ENCODE measurements around the gene CFAP300.

DNA sequence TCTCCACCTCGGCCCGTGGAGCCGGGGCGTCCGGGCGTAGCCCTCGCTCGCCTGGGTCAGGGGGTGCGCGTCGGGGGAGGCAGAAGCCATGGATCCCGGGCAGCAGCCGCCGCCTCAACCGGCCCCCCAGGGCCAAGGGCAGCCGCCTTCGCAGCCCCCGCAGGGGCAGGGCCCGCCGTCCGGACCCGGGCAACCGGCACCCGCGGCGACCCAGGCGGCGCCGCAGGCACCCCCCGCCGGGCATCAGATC lies 63.4 kb downstream of the CFAP300 start:
- TF ChIP-seq, protein P1, sequence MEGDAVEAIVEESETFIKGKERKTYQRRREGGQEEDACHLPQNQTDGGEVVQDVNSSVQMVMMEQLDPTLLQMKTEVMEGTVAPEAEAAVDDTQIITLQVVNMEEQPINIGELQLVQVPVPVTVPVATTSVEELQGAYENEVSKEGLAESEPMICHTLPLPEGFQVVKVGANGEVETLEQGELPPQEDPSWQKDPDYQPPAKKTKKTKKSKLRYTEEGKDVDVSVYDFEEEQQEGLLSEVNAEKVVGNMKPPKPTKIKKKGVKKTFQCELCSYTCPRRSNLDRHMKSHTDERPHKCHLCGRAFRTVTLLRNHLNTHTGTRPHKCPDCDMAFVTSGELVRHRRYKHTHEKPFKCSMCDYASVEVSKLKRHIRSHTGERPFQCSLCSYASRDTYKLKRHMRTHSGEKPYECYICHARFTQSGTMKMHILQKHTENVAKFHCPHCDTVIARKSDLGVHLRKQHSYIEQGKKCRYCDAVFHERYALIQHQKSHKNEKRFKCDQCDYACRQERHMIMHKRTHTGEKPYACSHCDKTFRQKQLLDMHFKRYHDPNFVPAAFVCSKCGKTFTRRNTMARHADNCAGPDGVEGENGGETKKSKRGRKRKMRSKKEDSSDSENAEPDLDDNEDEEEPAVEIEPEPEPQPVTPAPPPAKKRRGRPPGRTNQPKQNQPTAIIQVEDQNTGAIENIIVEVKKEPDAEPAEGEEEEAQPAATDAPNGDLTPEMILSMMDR (IDR thresholded peaks at IDR 0.05; ENCODE audit: insufficient read depth, low read length): no peak
- TF ChIP-seq, protein P2, sequence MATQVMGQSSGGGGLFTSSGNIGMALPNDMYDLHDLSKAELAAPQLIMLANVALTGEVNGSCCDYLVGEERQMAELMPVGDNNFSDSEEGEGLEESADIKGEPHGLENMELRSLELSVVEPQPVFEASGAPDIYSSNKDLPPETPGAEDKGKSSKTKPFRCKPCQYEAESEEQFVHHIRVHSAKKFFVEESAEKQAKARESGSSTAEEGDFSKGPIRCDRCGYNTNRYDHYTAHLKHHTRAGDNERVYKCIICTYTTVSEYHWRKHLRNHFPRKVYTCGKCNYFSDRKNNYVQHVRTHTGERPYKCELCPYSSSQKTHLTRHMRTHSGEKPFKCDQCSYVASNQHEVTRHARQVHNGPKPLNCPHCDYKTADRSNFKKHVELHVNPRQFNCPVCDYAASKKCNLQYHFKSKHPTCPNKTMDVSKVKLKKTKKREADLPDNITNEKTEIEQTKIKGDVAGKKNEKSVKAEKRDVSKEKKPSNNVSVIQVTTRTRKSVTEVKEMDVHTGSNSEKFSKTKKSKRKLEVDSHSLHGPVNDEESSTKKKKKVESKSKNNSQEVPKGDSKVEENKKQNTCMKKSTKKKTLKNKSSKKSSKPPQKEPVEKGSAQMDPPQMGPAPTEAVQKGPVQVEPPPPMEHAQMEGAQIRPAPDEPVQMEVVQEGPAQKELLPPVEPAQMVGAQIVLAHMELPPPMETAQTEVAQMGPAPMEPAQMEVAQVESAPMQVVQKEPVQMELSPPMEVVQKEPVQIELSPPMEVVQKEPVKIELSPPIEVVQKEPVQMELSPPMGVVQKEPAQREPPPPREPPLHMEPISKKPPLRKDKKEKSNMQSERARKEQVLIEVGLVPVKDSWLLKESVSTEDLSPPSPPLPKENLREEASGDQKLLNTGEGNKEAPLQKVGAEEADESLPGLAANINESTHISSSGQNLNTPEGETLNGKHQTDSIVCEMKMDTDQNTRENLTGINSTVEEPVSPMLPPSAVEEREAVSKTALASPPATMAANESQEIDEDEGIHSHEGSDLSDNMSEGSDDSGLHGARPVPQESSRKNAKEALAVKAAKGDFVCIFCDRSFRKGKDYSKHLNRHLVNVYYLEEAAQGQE (IDR thresholded peaks at IDR 0.05; ENCODE audit: insufficient replicate concordance, low read depth): no peak
- TF ChIP-seq POLR2AphosphoS5 (IDR thresholded peaks at IDR 0.05; ENCODE audit: low read depth): no peak
- no peak for TF ChIP-seq GABPA (IDR thresholded peaks at IDR 0.05; ENCODE audit: low read depth)
